HG03520 (cell line): Measurements from ENCODE around the gene RILPL2.
"Not testable (repeated sequence)": the region's sequence is repeated elsewhere in the genome, so short reads cannot be mapped to it uniquely, and the experiment has no call there.

Experiments
- ATAC-seq: cut with Tn5 transposase; IDR thresholded peaks from one replicate; pipeline ENCODE4 v1.9.1; 2021; ENCODE audit warnings: mild to moderate bottlenecking, moderate library complexity; ENCODE audit not compliant: unreplicated experiment

RILPL2 gene

DNA sequence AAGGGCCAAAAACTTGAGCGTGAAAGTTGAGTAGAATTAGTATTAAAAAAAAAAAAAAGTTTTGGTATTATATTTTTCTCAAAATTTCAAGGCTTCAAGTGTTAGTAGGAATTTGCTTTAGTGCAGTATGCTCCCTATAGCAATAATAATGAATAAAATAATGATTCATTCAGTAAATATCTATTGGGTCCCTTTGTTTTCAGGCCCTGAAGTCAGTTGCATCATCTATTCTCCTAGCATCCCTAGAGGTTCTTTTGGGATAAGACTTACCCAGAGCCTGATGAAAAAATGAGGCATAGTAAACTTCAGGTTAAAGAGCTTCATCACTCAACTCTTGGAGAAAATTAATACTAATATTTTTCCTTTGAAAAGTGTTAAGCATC is 51.5 kb downstream of the RILPL2 start:
- no peak for ATAC-seq

DNA sequence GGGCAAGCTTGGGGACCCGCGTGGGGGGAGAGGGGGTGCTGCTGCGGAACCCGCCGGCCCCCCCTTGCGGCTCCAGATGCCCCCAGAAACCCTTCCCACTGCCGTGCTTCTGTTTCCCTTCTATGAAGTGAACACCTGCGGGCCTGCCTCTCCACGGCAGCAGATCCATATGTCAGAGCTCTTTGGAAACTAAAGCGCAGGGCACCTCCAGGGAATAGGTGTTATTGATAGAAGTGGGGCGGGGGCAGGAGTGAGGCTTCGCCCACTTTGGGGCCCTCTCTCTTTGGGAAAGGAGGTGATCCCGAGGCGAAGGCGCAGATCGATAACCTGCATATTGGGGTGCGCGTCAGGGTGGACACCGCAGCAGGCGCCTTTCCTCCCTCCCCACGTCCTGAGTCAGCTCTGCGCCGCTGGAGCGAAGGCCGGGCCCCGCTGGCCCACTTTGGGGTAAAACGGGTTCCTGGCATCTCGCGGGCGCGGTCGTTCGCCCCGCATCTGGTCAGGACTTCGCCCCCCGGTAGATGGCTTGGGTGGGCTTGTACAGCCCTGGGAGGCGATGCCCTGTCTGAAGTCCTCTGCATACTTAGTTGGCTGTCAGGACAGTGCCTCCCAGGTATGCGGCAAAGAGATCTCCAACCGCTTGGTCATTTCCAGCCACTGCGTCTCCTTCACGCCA is 52.0 kb downstream of the RILPL2 start:
- ATAC-seq: no peak

DNA sequence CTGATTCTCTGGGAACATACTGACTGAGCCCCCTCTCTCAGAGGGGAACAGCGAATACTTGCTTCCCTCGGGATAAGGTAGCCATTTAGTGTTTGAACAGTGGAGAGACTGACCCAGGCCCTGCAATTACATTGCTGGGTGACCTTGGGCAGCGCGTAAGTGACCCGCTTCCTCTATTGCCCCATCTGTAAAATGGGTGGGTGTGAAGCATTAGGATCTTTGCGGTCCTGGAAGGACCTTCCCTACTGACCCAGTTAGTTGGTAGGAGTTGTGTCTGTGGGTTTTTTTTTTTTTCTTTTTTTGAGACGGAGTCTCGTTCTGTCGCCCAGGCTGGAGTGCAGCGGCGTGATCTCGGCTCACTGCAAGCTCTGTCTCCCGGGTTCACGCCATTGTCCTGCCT is 53.8 kb downstream of the RILPL2 start:
- no peak for ATAC-seq

DNA sequence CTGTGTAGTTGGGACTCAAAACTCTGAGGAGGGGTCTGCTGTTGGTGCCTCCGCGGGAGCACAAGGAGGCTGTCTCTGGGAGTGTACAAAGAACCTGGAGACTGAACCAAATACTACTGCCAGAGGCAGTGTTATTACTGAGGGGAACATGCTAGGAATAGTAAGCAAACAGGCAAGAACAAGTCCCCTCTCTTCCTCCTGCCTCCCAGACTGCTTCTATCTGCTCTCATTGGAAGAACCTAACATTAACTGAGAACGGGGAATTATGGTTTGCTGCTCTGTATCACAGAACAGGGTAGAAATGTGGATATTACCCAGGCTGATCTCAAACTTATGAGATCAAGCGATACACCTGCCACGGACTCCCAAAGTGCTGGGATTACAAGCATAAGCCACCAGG is 57.1 kb downstream of the RILPL2 start:
- no peak for ATAC-seq

GRCh38 chr12:123372415-123372814 is 64.1 kb downstream of the RILPL2 start:
- not testable (repeated sequence) for ATAC-seq

DNA sequence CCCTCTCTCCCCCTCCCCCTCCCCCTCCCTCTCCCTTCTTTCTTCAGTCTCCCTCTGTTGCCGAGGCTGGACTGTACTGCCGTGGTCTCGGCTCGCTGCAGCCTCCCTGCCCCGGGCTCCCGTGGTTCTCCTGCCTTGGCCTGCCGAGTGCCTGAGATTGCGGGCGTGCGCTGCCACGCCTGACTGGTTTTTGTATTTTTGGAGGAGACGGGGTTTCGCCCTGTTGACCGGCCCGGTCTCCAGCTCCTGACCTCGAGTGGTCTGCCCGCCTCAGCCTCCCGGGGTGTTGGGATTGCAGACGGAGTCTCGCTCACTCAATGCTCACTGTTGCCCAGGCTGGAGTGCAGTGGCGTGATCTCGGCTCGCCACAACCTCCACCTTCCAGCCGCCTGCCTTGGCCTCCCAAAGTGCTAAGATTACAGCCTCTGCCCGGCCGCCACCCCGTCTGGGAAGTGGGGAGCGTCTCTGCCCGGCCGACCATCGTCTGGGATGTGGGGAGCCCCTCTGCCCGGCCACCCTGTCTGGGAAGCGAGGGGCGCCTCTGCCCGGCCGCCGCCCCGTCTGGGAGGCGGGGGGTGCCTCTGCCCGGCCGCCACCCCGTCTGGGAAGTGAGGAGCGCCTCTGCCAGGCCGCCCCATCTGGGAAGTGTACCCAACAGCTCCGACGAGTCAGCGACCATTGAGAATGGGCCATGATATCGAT is 64.7 kb downstream of the RILPL2 start:
- ATAC-seq: not testable (repeated sequence)

- ATAC-seq: no peak
Measured at GRCh38 chr12:123369229-123369628, 67.3 kb downstream of the RILPL2 start.

DNA sequence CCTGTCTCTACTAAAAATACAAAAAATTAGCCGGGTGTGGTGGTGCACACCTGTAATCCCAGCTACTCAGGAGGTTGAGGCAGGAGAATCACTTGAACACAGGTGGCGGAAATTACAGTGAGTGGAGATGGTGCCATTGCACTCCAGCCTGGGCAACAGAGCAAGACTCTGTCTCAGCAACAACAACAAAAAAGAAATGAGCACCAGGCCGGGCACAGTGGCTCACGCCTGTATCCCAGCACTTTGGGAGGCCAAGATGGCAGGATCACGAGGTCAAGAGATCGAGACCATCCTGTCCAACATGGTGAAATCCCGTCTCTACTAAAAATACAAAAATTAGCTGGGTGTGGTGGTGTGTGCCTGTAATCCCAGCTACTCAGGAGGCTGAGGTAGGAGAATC is 68.1 kb downstream of the RILPL2 start:
- ATAC-seq: not testable (repeated sequence)

DNA sequence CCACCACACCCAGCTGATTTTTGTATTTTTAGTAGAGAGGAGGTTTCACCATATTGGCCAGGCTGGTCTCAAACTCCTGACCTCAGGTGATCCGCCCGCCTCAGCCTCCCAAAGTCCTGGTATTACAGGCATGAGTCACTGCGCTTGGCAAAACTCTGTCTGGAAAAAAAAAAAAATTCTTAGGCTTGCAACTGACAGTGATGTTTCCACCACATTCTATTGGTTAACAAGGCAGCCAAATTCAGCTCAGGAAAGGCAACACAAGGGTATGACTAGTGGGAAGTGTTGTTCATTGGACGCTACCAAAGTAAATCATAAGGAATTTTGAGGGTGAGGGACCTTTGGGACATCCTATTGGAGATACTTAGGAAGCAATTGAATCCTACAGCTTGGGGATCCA is 69.0 kb downstream of the RILPL2 start:
- no peak for ATAC-seq
